Hepatocyte (in vitro differentiated cells): Measurements from ENCODE around the gene TMEM161B. TPM values are rescaled to one million over a fixed set of nuclear protein-coding genes. Genes with fewer than 3 reads are reported as not detected.

Source experiments
- DNase-seq: peaks from one replicate; pipeline ENCODE4 v3.0.0-alpha.2; 2016; ENCODE audit warnings: low spot score
- H2AFZ ChIP-seq: fragments of 200-600 bp; sonication (generic); 2 replicates; pipeline ENCODE4 v1.6.0; 2016; ENCODE audit warnings: antibody characterized with exemption, mild to moderate bottlenecking
- H3K27ac ChIP-seq: fragments of 200-600 bp; sonication (generic); 2 replicates; pipeline ENCODE4 v1.5.1; 2016; ENCODE audit warnings: mild to moderate bottlenecking
- H3K27me3 ChIP-seq: fragments of 200-600 bp; sonication (generic); 2 replicates; pipeline ENCODE4 v1.6.1; 2016
- H3K36me3 ChIP-seq: fragments of 200-600 bp; sonication (generic); replicated peaks from 2 replicates; pipeline ENCODE4 v1.5.1; 2016; ENCODE audit warnings: low read depth; ENCODE audit not compliant: insufficient read depth
- H3K4me1 ChIP-seq: fragments of 200-600 bp; sonication (generic); 2 replicates; pipeline ENCODE4 v1.5.1; 2016; ENCODE audit warnings: mild to moderate bottlenecking, moderate library complexity; ENCODE audit not compliant: insufficient read depth
- H3K4me2 ChIP-seq: fragments of 200-600 bp; sonication (generic); 2 replicates; pipeline ENCODE4 v1.6.0; 2016
- H3K4me3 ChIP-seq: fragments of 200-600 bp; sonication (generic); 2 replicates; pipeline ENCODE4 v1.5.1; 2016; ENCODE audit warnings: mild to moderate bottlenecking
- H3K79me2 ChIP-seq: fragments of 200-600 bp; sonication (generic); 2 replicates; pipeline ENCODE4 v1.6.0; 2017; ENCODE audit warnings: mild to moderate bottlenecking
- H3K9me2 ChIP-seq: fragments of 200-600 bp; sonication (generic); replicated peaks from 2 replicates; pipeline ENCODE4 v1.6.0; 2017; ENCODE audit warnings: mild to moderate bottlenecking; ENCODE audit not compliant: insufficient read depth
- H3K9me3 ChIP-seq: fragments of 200-600 bp; sonication (generic); 2 replicates; pipeline ENCODE4 v1.5.1; 2016; ENCODE audit warnings: low read depth, mild to moderate bottlenecking
- H4K20me1 ChIP-seq: fragments of 200-600 bp; sonication (generic); 2 replicates; pipeline ENCODE4 v1.6.0; 2016; ENCODE audit warnings: mild to moderate bottlenecking; ENCODE audit not compliant: insufficient read depth, poor library complexity, severe bottlenecking
- EZH2 ChIP-seq: fragments of 200-600 bp; sonication (generic); IDR thresholded peaks from 2 replicates; pipeline ENCODE4 v1.6.1; 2016; ENCODE audit warnings: antibody characterized with exemption, mild to moderate bottlenecking, borderline replicate concordance
- EZH2phosphoT487 ChIP-seq: fragments of 200-600 bp; sonication (generic); IDR thresholded peaks from one replicate; pipeline ENCODE4 v1.6.1; 2018; ENCODE audit warnings: antibody characterized with exemption, mild to moderate bottlenecking, low read depth, moderate library complexity; ENCODE audit not compliant: unreplicated experiment, severe bottlenecking
- WGBS: methylation state at CpG from one replicate; pipeline ENCODE4 v1.1.6; 2016; ENCODE audit warnings: low lambda C conversion rate; ENCODE audit errors: missing lambda C conversion rate; 5-methylcytosine and 5-hydroxymethylcytosine counted together
- polyA plus RNA-seq: library from polyadenylated mRNA; unstranded; fragments of >200 nt; fragmentation: Nextera tagmentation; extraction: Ambion mirVana; gene quantifications from 2 replicates; pipeline ENCODE4 v1.2.1, GENCODE V29; 2016
- total RNA-seq: library from RNA; depleted of rRNA; stranded (reverse); fragments of >200 nt; gene quantifications from 2 replicates; pipeline ENCODE4 v1.2.3, GENCODE V29; 2014
- TF ChIP-seq, protein P1 (sequence below): fragments of 200-600 bp; sonication (generic); IDR thresholded peaks from 2 replicates; pipeline ENCODE4 v1.5.1; 2016; ENCODE audit warnings: antibody characterized with exemption, mild to moderate bottlenecking; ENCODE audit not compliant: poor library complexity

TMEM161B gene
- total and polyA plus RNA-seq, 2 experiments from 2014 or later: 13.9 to 31.7 TPM

DNA sequence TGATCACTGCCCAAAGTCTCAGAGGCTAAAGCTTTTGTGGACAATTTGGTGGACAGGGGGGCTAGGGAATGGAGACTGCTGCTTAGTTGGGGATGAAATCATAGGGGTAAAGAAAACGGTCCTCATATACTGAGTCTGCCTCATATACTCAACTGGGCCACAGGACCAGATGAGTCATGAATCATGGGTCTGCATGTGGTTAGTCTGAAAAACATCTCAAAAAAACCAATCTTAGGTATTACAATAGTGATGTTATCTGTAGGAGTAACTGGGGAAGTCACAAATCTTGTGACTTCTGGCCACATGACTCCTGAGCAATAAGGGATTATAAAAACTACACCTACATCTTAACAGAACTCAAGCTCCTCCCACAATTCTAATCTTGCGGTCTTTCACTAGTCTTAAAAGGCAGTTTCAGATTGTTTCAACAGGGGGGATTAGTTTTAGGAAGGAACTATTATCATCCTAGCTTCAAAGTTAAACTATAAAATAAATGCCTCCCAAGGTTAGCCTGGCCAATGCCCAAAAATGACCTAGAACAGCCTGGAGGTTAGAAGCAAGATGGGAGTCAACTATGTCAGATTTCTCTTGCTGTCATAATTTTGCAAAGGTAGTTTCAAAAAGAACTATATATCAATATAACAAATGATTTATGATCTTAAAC lies 17.5 kb downstream of the TMEM161B start:
- no peak overlapping the region for H3K27ac ChIP-seq
- H3K4me2 ChIP-seq: no peak overlapping the region
- 96% methylated on average over 2 of the region's 2 CpGs for WGBS
- H3K36me3 ChIP-seq: no peaks in the 10 kb centered on the region
- H3K9me3 ChIP-seq: no peaks in the 10 kb centered on the region
- H3K27me3 ChIP-seq: no peaks in the 10 kb centered on the region
- no peaks in the 10 kb centered on the region for H3K4me1 ChIP-seq
- H3K4me3 ChIP-seq: no peak overlapping the region
- peaks cover 3% of the 10 kb centered on the region for H4K20me1 ChIP-seq
- TF ChIP-seq EZH2: no peak
- no peak for TF ChIP-seq EZH2phosphoT487
- TF ChIP-seq, protein P1, sequence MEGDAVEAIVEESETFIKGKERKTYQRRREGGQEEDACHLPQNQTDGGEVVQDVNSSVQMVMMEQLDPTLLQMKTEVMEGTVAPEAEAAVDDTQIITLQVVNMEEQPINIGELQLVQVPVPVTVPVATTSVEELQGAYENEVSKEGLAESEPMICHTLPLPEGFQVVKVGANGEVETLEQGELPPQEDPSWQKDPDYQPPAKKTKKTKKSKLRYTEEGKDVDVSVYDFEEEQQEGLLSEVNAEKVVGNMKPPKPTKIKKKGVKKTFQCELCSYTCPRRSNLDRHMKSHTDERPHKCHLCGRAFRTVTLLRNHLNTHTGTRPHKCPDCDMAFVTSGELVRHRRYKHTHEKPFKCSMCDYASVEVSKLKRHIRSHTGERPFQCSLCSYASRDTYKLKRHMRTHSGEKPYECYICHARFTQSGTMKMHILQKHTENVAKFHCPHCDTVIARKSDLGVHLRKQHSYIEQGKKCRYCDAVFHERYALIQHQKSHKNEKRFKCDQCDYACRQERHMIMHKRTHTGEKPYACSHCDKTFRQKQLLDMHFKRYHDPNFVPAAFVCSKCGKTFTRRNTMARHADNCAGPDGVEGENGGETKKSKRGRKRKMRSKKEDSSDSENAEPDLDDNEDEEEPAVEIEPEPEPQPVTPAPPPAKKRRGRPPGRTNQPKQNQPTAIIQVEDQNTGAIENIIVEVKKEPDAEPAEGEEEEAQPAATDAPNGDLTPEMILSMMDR: no peak
- DNase-seq: no peak
- H2AFZ ChIP-seq: no peak overlapping the region
- H3K79me2 ChIP-seq: peaks cover 100% of the 10 kb centered on the region
- H3K9me2 ChIP-seq: no peaks in the 10 kb centered on the region

DNA sequence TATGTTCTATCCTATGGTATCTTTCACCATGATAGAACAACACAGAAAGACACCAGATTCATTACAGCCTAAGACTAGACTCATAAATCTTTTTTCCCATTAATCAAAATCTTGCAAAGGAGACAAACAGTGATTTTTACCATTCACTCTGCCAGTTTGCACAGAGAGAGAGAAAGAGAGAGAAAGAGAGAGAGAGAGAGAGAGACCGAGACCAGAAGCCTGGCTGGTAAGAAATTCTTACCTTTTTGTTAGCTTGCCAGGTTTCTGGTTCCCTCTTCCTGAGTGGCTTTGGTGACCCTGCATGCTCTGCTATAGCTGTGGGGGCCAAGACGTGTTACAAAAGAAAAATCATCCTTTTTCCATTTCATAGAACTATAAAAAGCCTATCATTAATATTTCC lies 18.6 kb downstream of the TMEM161B start:
- no peaks in the 10 kb centered on the region for H3K9me2 ChIP-seq
- peaks cover 93% of the 10 kb centered on the region for H3K79me2 ChIP-seq
- 94% methylated on average over 2 of the region's 2 CpGs for WGBS
- H3K4me2 ChIP-seq: no peak overlapping the region
- H3K27me3 ChIP-seq: no peaks in the 10 kb centered on the region
- no peaks in the 10 kb centered on the region for H3K9me3 ChIP-seq
- H3K4me3 ChIP-seq: no peak overlapping the region
- no peaks in the 10 kb centered on the region for H3K36me3 ChIP-seq
- H2AFZ ChIP-seq: no peak overlapping the region
- H3K27ac ChIP-seq: no peak overlapping the region
- peaks cover 3% of the 10 kb centered on the region for H4K20me1 ChIP-seq
- no peak for DNase-seq
- H3K4me1 ChIP-seq: peaks cover 2% of the 10 kb centered on the region
- TF ChIP-seq EZH2phosphoT487: no peak
- TF ChIP-seq EZH2: no peak
- TF ChIP-seq, protein P1: no peak

DNA sequence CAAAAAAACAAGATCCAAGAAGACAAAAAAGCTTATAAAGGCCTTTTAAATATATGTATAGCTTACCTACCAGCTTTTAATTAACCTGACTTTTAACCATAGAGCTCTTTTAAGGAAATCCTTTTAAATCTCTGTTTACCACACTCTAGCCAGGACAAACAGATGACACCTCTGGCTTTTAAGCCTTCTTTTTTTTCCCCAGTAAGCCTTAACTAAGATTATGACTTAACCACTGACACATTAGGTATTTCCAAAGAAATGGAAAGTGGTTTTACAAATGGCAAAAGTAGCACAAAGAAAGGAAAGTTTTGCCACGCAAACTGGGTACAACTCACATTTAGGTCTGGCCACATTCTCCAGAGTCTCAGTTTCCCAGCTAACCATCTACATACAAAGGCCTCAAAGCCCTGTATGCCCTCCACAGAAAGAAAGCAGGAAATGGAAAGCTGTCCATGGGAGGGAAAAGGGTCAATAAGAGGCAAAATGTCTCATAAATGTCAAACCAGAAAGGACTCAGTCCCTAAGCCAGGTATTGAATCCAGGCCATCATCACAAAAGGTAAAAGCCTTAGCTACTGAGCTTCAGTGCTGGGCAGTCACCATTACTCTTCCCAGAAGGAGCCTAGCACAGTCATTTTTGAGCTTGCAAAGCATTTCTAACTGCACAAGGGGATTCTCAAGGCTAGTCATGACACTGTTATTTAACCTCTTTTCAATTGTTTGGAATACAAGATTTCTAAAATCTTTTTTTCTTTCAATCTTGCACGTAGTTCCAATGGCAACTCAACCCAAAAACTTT lies 19.7 kb downstream of the TMEM161B start:
- H3K79me2 ChIP-seq: peaks cover 93% of the 10 kb centered on the region
- H3K36me3 ChIP-seq: no peaks in the 10 kb centered on the region
- no peak overlapping the region for H3K4me3 ChIP-seq
- no peak overlapping the region for H2AFZ ChIP-seq
- no peaks in the 10 kb centered on the region for H3K27me3 ChIP-seq
- H3K27ac ChIP-seq: no peak overlapping the region
- WGBS: 95% methylated on average over 2 of the region's 2 CpGs
- no peaks in the 10 kb centered on the region for H3K9me3 ChIP-seq
- peaks cover 3% of the 10 kb centered on the region for H4K20me1 ChIP-seq
- peaks cover 8% of the 10 kb centered on the region for H3K4me1 ChIP-seq
- TF ChIP-seq EZH2 (no peak), EZH2phosphoT487 (no peak)
- TF ChIP-seq, protein P1: no peak
- DNase-seq: no peak
- H3K4me2 ChIP-seq: no peak overlapping the region
- no peaks in the 10 kb centered on the region for H3K9me2 ChIP-seq
